Measurements from ENCODE around the gene EIF4EBP2. TPM values are rescaled to one million over a fixed set of nuclear protein-coding genes. Genes with fewer than 3 reads are reported as not detected.

EIF4EBP2 gene
- polyA plus RNA-seq, 1 donor: 64.1 TPM

GRCh38 chr10:70441895-70442309 lies 38.0 kb downstream of the EIF4EBP2 start:
- DNase-seq: peak in 1 of 2 donors; percentile 62
- no CpG with 5 or more reads among the region's 12 CpGs for WGBS (ENCODE audit: insufficient coverage, low lambda C conversion rate)
- H3K4me3 ChIP-seq (ENCODE audit: low read length): no peak overlapping the region
- peaks cover 45% of the 10 kb centered on the region for H3K27me3 ChIP-seq (ENCODE audit: control insufficient read depth, insufficient read depth, low read length)
- H3K4me1 ChIP-seq (ENCODE audit: control insufficient read depth, insufficient read depth, low read length): peaks cover 41% of the 10 kb centered on the region
- H3K36me3 ChIP-seq (ENCODE audit: control insufficient read depth, insufficient read depth, low read length): no peaks in the 10 kb centered on the region
- H3K27ac ChIP-seq (ENCODE audit: low read length): no peak overlapping the region
- peaks cover 10% of the 10 kb centered on the region for H3K9me3 ChIP-seq (ENCODE audit: control insufficient read depth, low read depth, low read length)

- Histone ChIP-seq H3K4me1 (ENCODE audit: control insufficient read depth, insufficient read depth, low read length) (peaks cover 41% of the 10 kb centered on the region), H3K4me3 (ENCODE audit: low read length) (no peak overlapping the region), H3K36me3 (ENCODE audit: control insufficient read depth, insufficient read depth, low read length) (no peaks in the 10 kb centered on the region), H3K27ac (ENCODE audit: low read length) (no peak overlapping the region), H3K27me3 (ENCODE audit: control insufficient read depth, insufficient read depth, low read length) (peaks cover 45% of the 10 kb centered on the region), H3K9me3 (ENCODE audit: control insufficient read depth, low read depth, low read length) (peaks cover 10% of the 10 kb centered on the region)
- no CpG with 5 or more reads among the region's 6 CpGs for WGBS (ENCODE audit: insufficient coverage, low lambda C conversion rate)
- peak; percentile 80 to 87 for DNase-seq
Observed at GRCh38 chr10:70442332-70442988, 38.5 kb downstream of the EIF4EBP2 start.

DNA sequence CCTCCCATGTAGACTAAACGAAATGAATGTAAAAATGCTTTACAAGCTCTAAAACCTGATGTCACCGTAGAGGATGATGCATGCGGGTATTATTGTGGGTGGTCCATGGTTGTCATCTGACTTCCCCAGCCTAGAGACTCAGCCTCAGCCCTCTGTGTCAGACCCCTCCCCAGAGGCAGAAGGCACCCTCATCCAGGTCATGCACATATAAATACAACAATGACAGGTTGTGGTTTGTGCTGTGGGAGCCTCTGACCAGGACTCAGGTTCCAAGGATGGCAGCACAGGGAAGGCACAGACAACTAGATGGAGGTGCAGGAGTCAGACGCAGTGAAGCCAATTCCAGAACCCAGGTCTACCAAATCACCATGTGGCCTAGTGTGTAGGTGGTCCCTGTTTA lies 40.8 kb downstream of the EIF4EBP2 start:
- Histone ChIP-seq H3K9me3 (ENCODE audit: control insufficient read depth, low read depth, low read length) (peaks cover 10% of the 10 kb centered on the region), H3K36me3 (ENCODE audit: control insufficient read depth, insufficient read depth, low read length) (no peaks in the 10 kb centered on the region), H3K4me1 (ENCODE audit: control insufficient read depth, insufficient read depth, low read length) (peaks cover 47% of the 10 kb centered on the region), H3K27ac (ENCODE audit: low read length) (no peak overlapping the region), H3K4me3 (ENCODE audit: low read length) (no peak overlapping the region), H3K27me3 (ENCODE audit: control insufficient read depth, insufficient read depth, low read length) (peaks cover 26% of the 10 kb centered on the region)
- no peak for DNase-seq
- no CpG with 5 or more reads among the region's 4 CpGs for WGBS (ENCODE audit: insufficient coverage, low lambda C conversion rate)

GRCh38 chr10:70445718-70446657 lies 42.0 kb downstream of the EIF4EBP2 start:
- peaks cover 7% of the 10 kb centered on the region for H3K9me3 ChIP-seq (ENCODE audit: control insufficient read depth, low read depth, low read length)
- H3K4me3 ChIP-seq (ENCODE audit: low read length): no peak overlapping the region
- no peaks in the 10 kb centered on the region for H3K36me3 ChIP-seq (ENCODE audit: control insufficient read depth, insufficient read depth, low read length)
- peaks cover 38% of the 10 kb centered on the region for H3K4me1 ChIP-seq (ENCODE audit: control insufficient read depth, insufficient read depth, low read length)
- H3K27me3 ChIP-seq (ENCODE audit: control insufficient read depth, insufficient read depth, low read length): peaks cover 13% of the 10 kb centered on the region
- WGBS (ENCODE audit: insufficient coverage, low lambda C conversion rate): no CpG with 5 or more reads among the region's 8 CpGs
- peak in 1 of 2 donors; percentile 46 for DNase-seq
- peak overlapping the region; percentile 7 for H3K27ac ChIP-seq (ENCODE audit: low read length)

- no peak overlapping the region for H3K4me3 ChIP-seq (ENCODE audit: low read length)
- peak in 1 of 2 donors; percentile 34 for DNase-seq
- H3K4me1 ChIP-seq (ENCODE audit: control insufficient read depth, insufficient read depth, low read length): peaks cover 18% of the 10 kb centered on the region
- WGBS (ENCODE audit: insufficient coverage, low lambda C conversion rate): no CpG with 5 or more reads among the region's 2 CpGs
- H3K27ac ChIP-seq (ENCODE audit: low read length): no peak overlapping the region
- H3K36me3 ChIP-seq (ENCODE audit: control insufficient read depth, insufficient read depth, low read length): no peaks in the 10 kb centered on the region
- no peaks in the 10 kb centered on the region for H3K27me3 ChIP-seq (ENCODE audit: control insufficient read depth, insufficient read depth, low read length)
- no peaks in the 10 kb centered on the region for H3K9me3 ChIP-seq (ENCODE audit: control insufficient read depth, low read depth, low read length)
Observed at GRCh38 chr10:70448236-70448635, 44.3 kb downstream of the EIF4EBP2 start.

GRCh38 chr10:70455213-70455630 lies 51.3 kb downstream of the EIF4EBP2 start:
- H3K27ac ChIP-seq (ENCODE audit: low read length): no peak overlapping the region
- no peak overlapping the region for H3K4me3 ChIP-seq (ENCODE audit: low read length)
- peaks cover 5% of the 10 kb centered on the region for H3K9me3 ChIP-seq (ENCODE audit: control insufficient read depth, low read depth, low read length)
- DNase-seq: no peak
- H3K4me1 ChIP-seq (ENCODE audit: control insufficient read depth, insufficient read depth, low read length): peaks cover 4% of the 10 kb centered on the region
- no peaks in the 10 kb centered on the region for H3K36me3 ChIP-seq (ENCODE audit: control insufficient read depth, insufficient read depth, low read length)
- H3K27me3 ChIP-seq (ENCODE audit: control insufficient read depth, insufficient read depth, low read length): peaks cover 44% of the 10 kb centered on the region
- no CpG with 5 or more reads among the region's 6 CpGs for WGBS (ENCODE audit: insufficient coverage, low lambda C conversion rate)

DNA sequence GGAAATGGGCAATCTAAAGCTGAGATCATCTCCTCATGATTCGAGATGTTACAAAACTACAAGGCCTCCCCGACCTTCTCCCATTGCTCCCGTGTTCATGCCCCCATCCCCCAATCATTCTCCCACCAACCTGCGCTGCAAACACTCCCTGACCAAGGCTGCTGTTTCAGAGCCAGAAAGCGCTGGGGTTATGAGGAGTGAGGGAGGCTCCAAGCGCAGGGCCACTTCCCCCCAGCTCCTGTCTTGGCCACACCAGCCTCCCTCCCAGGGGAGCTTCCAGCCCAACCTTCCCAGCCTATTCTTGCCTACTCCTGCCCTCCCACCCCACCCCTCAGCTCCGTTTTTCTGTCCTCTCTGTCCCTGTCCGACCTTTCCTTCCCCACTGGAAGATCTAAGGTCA lies 52.2 kb downstream of the EIF4EBP2 start:
- Histone ChIP-seq H3K9me3 (ENCODE audit: control insufficient read depth, low read depth, low read length) (peaks cover 5% of the 10 kb centered on the region), H3K27me3 (ENCODE audit: control insufficient read depth, insufficient read depth, low read length) (peaks cover 44% of the 10 kb centered on the region), H3K4me1 (ENCODE audit: control insufficient read depth, insufficient read depth, low read length) (peaks cover 4% of the 10 kb centered on the region), H3K27ac (ENCODE audit: low read length) (no peak overlapping the region), H3K4me3 (ENCODE audit: low read length) (no peak overlapping the region), H3K36me3 (ENCODE audit: control insufficient read depth, insufficient read depth, low read length) (no peaks in the 10 kb centered on the region)
- no peak for DNase-seq
- no CpG with 5 or more reads among the region's 8 CpGs for WGBS (ENCODE audit: insufficient coverage, low lambda C conversion rate)

DNA sequence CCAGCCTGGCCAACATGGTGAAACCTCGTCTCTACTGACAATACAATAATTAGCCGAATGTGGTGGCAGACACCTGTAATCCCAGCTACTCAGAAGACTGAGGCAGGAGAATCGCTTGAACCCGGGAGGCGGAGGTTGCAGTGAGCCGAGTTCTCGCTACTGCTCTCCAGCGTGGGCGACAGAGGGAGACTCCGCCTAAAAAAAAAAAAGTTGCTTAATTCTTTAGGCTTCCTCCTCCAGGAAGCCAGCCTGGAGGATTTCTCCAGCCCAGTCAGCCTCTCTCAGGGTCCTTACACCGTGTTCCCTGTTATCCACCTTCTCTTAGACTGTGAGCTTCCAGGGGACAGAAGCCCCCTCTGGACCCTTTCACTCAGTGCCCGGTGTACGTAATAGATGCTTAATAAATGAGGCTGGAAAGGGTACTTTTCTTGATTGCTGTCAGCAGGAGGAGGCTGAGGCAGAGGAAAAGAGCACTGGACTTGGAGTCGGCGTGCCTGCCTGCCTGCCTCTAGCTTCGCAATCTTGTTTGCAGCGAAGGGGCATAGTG lies 53.9 kb downstream of the EIF4EBP2 start:
- H3K27ac ChIP-seq (ENCODE audit: low read length): no peak overlapping the region
- H3K4me1 ChIP-seq (ENCODE audit: control insufficient read depth, insufficient read depth, low read length): peaks cover 4% of the 10 kb centered on the region
- H3K4me3 ChIP-seq (ENCODE audit: low read length): no peak overlapping the region
- peaks cover 5% of the 10 kb centered on the region for H3K9me3 ChIP-seq (ENCODE audit: control insufficient read depth, low read depth, low read length)
- WGBS (ENCODE audit: insufficient coverage, low lambda C conversion rate): no CpG with 5 or more reads among the region's 17 CpGs
- DNase-seq: no peak
- peaks cover 44% of the 10 kb centered on the region for H3K27me3 ChIP-seq (ENCODE audit: control insufficient read depth, insufficient read depth, low read length)
- no peaks in the 10 kb centered on the region for H3K36me3 ChIP-seq (ENCODE audit: control insufficient read depth, insufficient read depth, low read length)

DNA sequence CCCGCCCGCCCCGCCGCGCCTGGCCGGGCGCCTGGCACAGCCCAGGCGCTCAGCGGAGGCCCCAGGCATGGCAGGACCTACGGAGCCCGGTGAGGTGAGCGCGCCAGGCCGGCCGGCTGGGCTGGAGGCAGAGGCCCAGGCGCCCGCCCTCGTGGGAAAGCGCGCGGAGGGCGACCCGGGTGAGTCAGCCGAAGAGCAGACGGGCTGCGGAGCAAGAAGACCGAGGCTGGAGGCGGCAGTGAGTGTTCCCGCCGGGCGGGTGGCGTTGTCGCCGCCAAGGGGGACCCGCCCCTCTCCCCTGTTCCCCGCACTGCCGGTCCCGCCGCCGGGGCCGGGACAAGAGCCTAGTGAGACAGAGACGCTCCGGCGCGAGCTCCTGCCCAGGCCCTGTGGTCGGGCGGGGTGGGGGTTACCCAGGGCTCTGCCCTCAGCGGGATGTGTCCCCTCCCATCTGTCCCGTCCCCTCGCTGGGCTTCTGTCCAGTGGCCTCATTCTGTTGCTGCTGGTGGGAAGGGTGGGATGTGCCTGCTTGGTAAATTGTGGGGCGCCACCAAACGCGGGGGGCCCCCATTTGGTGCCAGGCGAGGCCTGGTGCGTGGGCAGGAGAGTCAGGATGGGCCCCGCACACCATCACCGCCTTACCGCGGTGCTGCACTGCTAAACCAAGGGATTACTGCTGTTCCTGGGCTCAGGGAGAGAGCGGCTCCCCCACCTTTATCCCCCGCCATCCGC lies 54.5 kb downstream of the EIF4EBP2 start:
- H3K4me1 ChIP-seq (ENCODE audit: control insufficient read depth, insufficient read depth, low read length): peaks cover 4% of the 10 kb centered on the region
- DNase-seq: peak; percentile 50 to 72
- peak overlapping the region; percentile 10 for H3K4me3 ChIP-seq (ENCODE audit: low read length)
- H3K27me3 ChIP-seq (ENCODE audit: control insufficient read depth, insufficient read depth, low read length): peaks cover 44% of the 10 kb centered on the region
- H3K9me3 ChIP-seq (ENCODE audit: control insufficient read depth, low read depth, low read length): peaks cover 5% of the 10 kb centered on the region
- H3K27ac ChIP-seq (ENCODE audit: low read length): no peak overlapping the region
- no CpG with 5 or more reads among the region's 62 CpGs for WGBS (ENCODE audit: insufficient coverage, low lambda C conversion rate)
- H3K36me3 ChIP-seq (ENCODE audit: control insufficient read depth, insufficient read depth, low read length): no peaks in the 10 kb centered on the region

Data from large intestine (tissue), 3 donors.